Fibroblast of villous mesenchyme (primary cell): ENCODE data around the gene AP1M1. TPM values are rescaled to one million over a fixed set of nuclear protein-coding genes. Genes with fewer than 3 reads are reported as not detected.
"Not testable (repeated sequence)": the region's sequence is repeated elsewhere in the genome, so short reads cannot be mapped to it uniquely, and the experiment has no call there.

Experiments
- DNase-seq: peaks from one replicate; pipeline ENCODE4 v3.0.0-alpha.2; 2010; ENCODE audit warnings: low read depth
- H3K4me3 ChIP-seq: 2 replicates; pipeline ENCODE4 v1.5.1; 2011; ENCODE audit warnings: low read depth, mild to moderate bottlenecking, low read length
- CTCF ChIP-seq: IDR thresholded peaks from 2 replicates; pipeline ENCODE4 v1.5.1; 2012; ENCODE audit warnings: low read depth, mild to moderate bottlenecking, low read length; ENCODE audit not compliant: insufficient read depth
- total RNA-seq: library from RNA; depleted of rRNA; stranded (reverse); fragments of >200 nt; gene quantifications from 2 replicates; pipeline ENCODE4 v1.2.3, GENCODE V29; 2012

AP1M1 gene
- total RNA-seq, 1 donor = 78.6 TPM

- H3K4me3 ChIP-seq = no peak overlapping the region
- no peak for DNase-seq
- TF ChIP-seq CTCF = no peak
Observed at GRCh38 chr19:16281743-16282142, 84.0 kb downstream of the AP1M1 start.

- peak; percentile 69 for DNase-seq
- H3K4me3 ChIP-seq = no peak overlapping the region
- no peak for TF ChIP-seq CTCF
Observed at GRCh38 chr19:16283210-16284061, 85.7 kb downstream of the AP1M1 start.

- no peak for TF ChIP-seq CTCF
- no peak for DNase-seq
Observed at GRCh38 chr19:16284505-16284904, 86.8 kb downstream of the AP1M1 start.

GRCh38 chr19:16285079-16285478 lies 87.4 kb downstream of the AP1M1 start:
- not testable (repeated sequence) for DNase-seq, H3K4me3 ChIP-seq

More at GRCh38 chr19:16284505-16284904, 86.8 kb downstream of the AP1M1 start:
- H3K4me3 ChIP-seq = no peak overlapping the region

GRCh38 chr19:16285769-16286498 lies 88.2 kb downstream of the AP1M1 start:
- no peak overlapping the region for H3K4me3 ChIP-seq
- DNase-seq = no peak
- TF ChIP-seq CTCF = no peak

GRCh38 chr19:16288544-16288943 lies 90.8 kb downstream of the AP1M1 start:
- H3K4me3 ChIP-seq = no peak overlapping the region
- peak; percentile 60 for DNase-seq
- no peak for TF ChIP-seq CTCF

GRCh38 chr19:16289594-16289993 lies 91.9 kb downstream of the AP1M1 start:
- no peak for DNase-seq
- TF ChIP-seq CTCF = no peak
- H3K4me3 ChIP-seq = no peak overlapping the region
